Measurements from ENCODE around the gene ADAMTS14. TPM values are rescaled to one million over a fixed set of nuclear protein-coding genes. Genes with fewer than 3 reads are reported as not detected.

The ADAMTS14 gene
- total RNA-seq, 2 experiments from 2014 or later, result not detected

- Mint-ChIP-seq H3K27ac (no peak overlapping the region), H3K9me3 (no peaks in the 10 kb centered on the region), H3K27me3 (peaks cover 17% of the 10 kb centered on the region), H3K36me3 (ENCODE audit: low read depth) (no peaks in the 10 kb centered on the region), H3K4me1 (ENCODE audit: low read depth) (peaks cover 2% of the 10 kb centered on the region), H3K4me3 (no peak overlapping the region)
- TF ChIP-seq CTCF (IDR thresholded peaks at IDR 0.05), result no peak
- Histone ChIP-seq H3K36me3 (ENCODE audit: insufficient read depth, low read length) (no peaks in the 10 kb centered on the region), H3K27me3 (ENCODE audit: control insufficient read depth in 1 of 2, insufficient read depth in 2 of 2, low read length in 2 of 2) (no peaks in the 10 kb centered on the region), H3K27ac (ENCODE audit: low read depth in 1 of 2, low read length in 2 of 2) (no peak overlapping the region), H3K9me3 (ENCODE audit: control insufficient read depth in 1 of 2, insufficient read depth in 1 of 2, low read length in 2 of 2) (no peaks in the 10 kb centered on the region), H3K4me3 (ENCODE audit: low read length) (no peak overlapping the region), H3K4me1 (ENCODE audit: insufficient read depth, low read length) (no peaks in the 10 kb centered on the region)
- ATAC-seq (ENCODE audit: poor library complexity) (no peak), DNase-seq (no peak)
- ChIA-PET POLR2A (no interaction called here), CTCF (no interaction called here)
- intact Hi-C loops (cut with DNase I, micrococcal nuclease), result no loop called here
Observed at GRCh38 chr10:70809011-70809611, 136.8 kb downstream of the ADAMTS14 start.

GRCh38 chr10:70809726-70810125 is 137.4 kb downstream of the ADAMTS14 start:
- TF ChIP-seq CTCF (IDR thresholded peaks at IDR 0.05), result no peak
- no peak overlapping the region for H3K4me3 Mint-ChIP-seq

GRCh38 chr10:70810967-70811366 is 138.7 kb downstream of the ADAMTS14 start:
- H3K9me3 ChIP-seq (ENCODE audit: control insufficient read depth in 1 of 2, insufficient read depth in 1 of 2, low read length in 2 of 2), result no peaks in the 10 kb centered on the region
- no peak for TF ChIP-seq CTCF (IDR thresholded peaks at IDR 0.05)
- Mint-ChIP-seq H3K27ac (no peak overlapping the region), H3K27me3 (peaks cover 6% of the 10 kb centered on the region), H3K9me3 (no peaks in the 10 kb centered on the region), H3K4me1 (ENCODE audit: low read depth) (peaks cover 16% of the 10 kb centered on the region), H3K4me3 (no peak overlapping the region), H3K36me3 (ENCODE audit: low read depth) (no peaks in the 10 kb centered on the region)
- no peak overlapping the region for H3K4me3 ChIP-seq (ENCODE audit: low read length)
- intact Hi-C loops (cut with DNase I, micrococcal nuclease), result loop anchor here in 1 of 2 experiments (10.0 kb wide), 1 partner anchor 666 kb away; the partner anchor contains the start of gene TYSND1
- DNase-seq (no peak), ATAC-seq (ENCODE audit: poor library complexity) (no peak)
- ChIA-PET CTCF (no interaction called here), POLR2A (no interaction called here)
- peaks cover 14% of the 10 kb centered on the region for H3K4me1 ChIP-seq (ENCODE audit: insufficient read depth, low read length)
- no peaks in the 10 kb centered on the region for H3K27me3 ChIP-seq (ENCODE audit: control insufficient read depth in 1 of 2, insufficient read depth in 2 of 2, low read length in 2 of 2)
- no peak overlapping the region for H3K27ac ChIP-seq (ENCODE audit: low read depth in 1 of 2, low read length in 2 of 2)
- H3K36me3 ChIP-seq (ENCODE audit: insufficient read depth, low read length), result no peaks in the 10 kb centered on the region

More at GRCh38 chr10:70809726-70810125, 137.4 kb downstream of the ADAMTS14 start:
- DNase-seq, result no peak
- intact Hi-C loops (cut with DNase I, micrococcal nuclease), result loop anchor here in 1 of 2 experiments (10.0 kb wide), 1 partner anchor 665 kb away; the partner anchor contains the start of gene TYSND1
- Mint-ChIP-seq H3K4me1 (ENCODE audit: low read depth) (peaks cover 8% of the 10 kb centered on the region), H3K27me3 (peaks cover 13% of the 10 kb centered on the region), H3K27ac (no peak overlapping the region), H3K9me3 (no peaks in the 10 kb centered on the region), H3K36me3 (ENCODE audit: low read depth) (no peaks in the 10 kb centered on the region)
- Histone ChIP-seq H3K27me3 (ENCODE audit: control insufficient read depth in 1 of 2, insufficient read depth in 2 of 2, low read length in 2 of 2) (no peaks in the 10 kb centered on the region), H3K9me3 (ENCODE audit: control insufficient read depth in 1 of 2, insufficient read depth in 1 of 2, low read length in 2 of 2) (no peaks in the 10 kb centered on the region), H3K4me3 (ENCODE audit: low read length) (no peak overlapping the region), H3K4me1 (ENCODE audit: insufficient read depth, low read length) (peaks cover 5% of the 10 kb centered on the region), H3K36me3 (ENCODE audit: insufficient read depth, low read length) (no peaks in the 10 kb centered on the region), H3K27ac (ENCODE audit: low read depth in 1 of 2, low read length in 2 of 2) (no peak overlapping the region)
- CTCF ChIA-PET, result no interaction called here
- no peak for ATAC-seq (ENCODE audit: poor library complexity)
- POLR2A ChIA-PET, result no interaction called here
